AG04449 (cell line): ENCODE measurements around the gene COPS3.

Experiments used
- CTCF ChIA-PET: fragments of 350-600 bp; formaldehyde crosslinking; extraction: SDS; loops from one replicate; lab custom pipeline; 2021; ENCODE audit warnings: antibody characterized with exemption; lab: Yijun Ruan, JAX
- POLR2A ChIA-PET: fragments of 400-600, 350-600 bp; formaldehyde crosslinking; extraction: SDS; loops from one replicate; lab custom pipeline; 2020; ENCODE audit warnings: antibody characterized with exemption, inconsistent platforms; lab: Yijun Ruan, JAX
- DNase-seq: peaks from one replicate; pipeline ENCODE4 v3.0.0-alpha.2; 2010; ENCODE audit warnings: low read depth, low spot score
- H3K4me3 ChIP-seq: 2 replicates; pipeline ENCODE4 v1.5.1; 2011; ENCODE audit warnings: low read depth, mild to moderate bottlenecking, control low read depth, low read length
- TF ChIP-seq, protein P1 (sequence below): IDR thresholded peaks from one replicate; pipeline ENCODE4 v1.5.1; 2011; ENCODE audit warnings: mild to moderate bottlenecking, moderate library complexity, low read length, control low read depth, inconsistent platforms; ENCODE audit not compliant: insufficient read depth; ENCODE audit errors: missing control alignments

COPS3 gene

DNA sequence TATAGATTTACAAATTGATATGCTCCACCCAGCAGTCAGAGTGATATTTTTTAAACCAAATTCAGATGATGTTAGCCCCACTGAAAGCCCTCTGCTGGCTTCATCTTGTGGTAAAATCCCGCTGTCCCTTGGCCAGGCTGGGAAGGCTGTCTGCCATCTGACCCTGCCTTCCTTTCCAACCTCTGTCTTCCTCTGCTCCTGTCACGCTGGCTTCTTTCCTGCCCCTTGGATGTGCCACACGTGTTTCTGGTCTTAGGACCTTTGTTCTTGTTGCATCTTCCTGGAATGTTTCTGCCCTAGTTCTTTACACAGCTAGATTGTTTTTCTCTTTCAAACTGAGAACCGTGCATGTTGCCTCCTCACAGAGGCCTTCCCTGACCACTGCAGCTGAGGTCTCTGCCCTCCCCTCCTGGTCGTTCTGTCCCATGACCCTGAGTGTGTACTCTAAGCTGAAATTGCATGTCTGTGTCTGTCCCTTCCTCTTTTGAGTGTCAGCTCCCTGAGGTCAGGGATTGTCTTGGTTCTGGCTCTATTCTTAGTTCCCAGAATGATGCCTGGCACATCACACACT is 33.5 kb upstream of the COPS3 start:
- no peak overlapping the region for H3K4me3 ChIP-seq
- no peak for DNase-seq
- ChIA-PET POLR2A (no interaction called here), CTCF (interaction anchor here (1.0 to 1.6 kb wide), 3 partner anchors 11 to 314 kb away, joined by 3 to 5 read pairs (median 4); no protein-coding TSS in a partner anchor)
- TF ChIP-seq, protein P1, sequence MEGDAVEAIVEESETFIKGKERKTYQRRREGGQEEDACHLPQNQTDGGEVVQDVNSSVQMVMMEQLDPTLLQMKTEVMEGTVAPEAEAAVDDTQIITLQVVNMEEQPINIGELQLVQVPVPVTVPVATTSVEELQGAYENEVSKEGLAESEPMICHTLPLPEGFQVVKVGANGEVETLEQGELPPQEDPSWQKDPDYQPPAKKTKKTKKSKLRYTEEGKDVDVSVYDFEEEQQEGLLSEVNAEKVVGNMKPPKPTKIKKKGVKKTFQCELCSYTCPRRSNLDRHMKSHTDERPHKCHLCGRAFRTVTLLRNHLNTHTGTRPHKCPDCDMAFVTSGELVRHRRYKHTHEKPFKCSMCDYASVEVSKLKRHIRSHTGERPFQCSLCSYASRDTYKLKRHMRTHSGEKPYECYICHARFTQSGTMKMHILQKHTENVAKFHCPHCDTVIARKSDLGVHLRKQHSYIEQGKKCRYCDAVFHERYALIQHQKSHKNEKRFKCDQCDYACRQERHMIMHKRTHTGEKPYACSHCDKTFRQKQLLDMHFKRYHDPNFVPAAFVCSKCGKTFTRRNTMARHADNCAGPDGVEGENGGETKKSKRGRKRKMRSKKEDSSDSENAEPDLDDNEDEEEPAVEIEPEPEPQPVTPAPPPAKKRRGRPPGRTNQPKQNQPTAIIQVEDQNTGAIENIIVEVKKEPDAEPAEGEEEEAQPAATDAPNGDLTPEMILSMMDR, result no peak

DNA sequence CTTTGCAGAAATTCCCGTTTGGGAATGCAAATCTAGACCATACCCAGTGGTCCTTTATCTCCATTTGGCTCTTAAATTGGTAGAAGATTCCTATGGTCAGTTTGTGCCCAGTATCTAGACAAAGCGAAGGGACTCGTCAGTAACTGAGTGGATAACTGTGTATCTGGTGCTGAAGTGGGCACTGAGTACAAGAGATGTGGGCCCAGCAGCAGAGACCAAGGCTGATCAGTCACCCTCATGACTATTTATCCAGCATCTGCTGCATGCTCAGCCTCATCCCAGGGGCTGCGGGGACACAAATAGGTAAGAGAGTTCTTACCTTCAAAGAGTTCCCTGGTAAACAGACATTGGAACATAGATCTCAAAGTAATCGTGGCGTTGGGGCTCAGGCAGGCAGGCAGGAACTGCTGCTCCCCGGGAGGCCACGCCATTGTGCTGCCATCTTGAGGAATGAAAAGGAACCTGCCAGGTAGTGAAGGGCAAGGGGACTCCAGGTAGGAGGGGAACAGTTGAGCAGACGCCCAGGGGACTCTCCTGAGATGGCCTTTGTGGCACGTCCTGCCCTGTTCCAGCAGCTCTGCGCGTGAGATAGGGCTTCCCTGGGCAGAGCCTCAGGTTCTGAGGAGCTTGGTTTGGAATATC is 32.4 kb upstream of the COPS3 start:
- POLR2A ChIA-PET, result no interaction called here
- TF ChIP-seq, protein P1, result peak; percentile 58
- no peak for DNase-seq
- CTCF ChIA-PET, result interaction anchor here (0.8 to 2.3 kb wide), 6 partner anchors 9 to 315 kb away, joined by 3 to 9 read pairs (median 4); no protein-coding TSS in a partner anchor
- H3K4me3 ChIP-seq, result no peak overlapping the region

DNA sequence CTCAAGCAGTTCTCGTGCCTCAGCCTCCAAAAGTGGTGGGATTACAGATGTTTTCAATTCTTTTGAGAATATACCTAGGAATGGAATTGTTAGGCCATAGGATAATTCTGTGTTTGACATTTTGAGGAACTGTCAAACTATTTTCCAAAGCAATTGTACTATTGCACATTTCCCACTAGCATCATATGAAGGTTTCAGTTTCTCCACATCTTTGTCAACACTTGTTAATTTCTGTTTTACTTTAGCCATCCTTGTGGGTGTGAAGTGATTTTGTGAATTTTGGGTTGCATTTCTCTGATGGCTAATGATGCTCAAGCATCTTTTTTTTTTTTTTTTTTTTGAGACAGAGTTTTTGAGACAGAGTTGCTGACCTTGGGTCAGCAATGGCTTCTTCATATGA is 28.3 kb upstream of the COPS3 start:
- POLR2A ChIA-PET, result no interaction called here
- TF ChIP-seq, protein P1, result no peak

DNA sequence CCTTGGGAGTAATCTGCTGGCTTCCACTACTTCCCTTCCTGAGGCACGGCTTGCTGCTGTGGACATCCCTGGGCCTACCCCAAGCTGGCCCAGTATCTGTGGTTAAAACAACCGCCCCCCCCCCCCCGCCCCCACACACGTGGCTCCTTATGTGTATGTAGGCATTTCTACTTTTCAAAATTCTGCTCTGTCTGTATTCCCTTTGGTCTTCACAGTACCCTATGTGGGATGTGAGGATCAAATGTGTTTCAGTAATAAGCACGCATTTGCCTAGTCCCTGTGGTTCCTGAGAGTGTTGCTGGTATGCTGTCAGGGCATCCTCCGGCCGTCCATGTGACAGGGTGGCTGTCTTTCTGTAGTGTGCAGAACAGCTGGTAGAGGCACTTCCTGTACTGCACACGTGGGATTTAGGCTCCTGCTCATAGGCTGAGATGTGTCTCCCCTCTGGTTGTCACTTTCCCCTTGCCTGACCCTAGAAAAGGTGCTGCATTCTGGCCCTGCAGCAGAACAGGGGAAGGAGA is 24.3 kb upstream of the COPS3 start:
- ChIA-PET POLR2A (interaction anchor here (0.6 kb wide), 2 partner anchors 65 to 1454 kb away, joined by 3 read pairs; no protein-coding TSS in a partner anchor), CTCF (no interaction called here)
- TF ChIP-seq, protein P1, result no peak
- DNase-seq, result no peak
- H3K4me3 ChIP-seq, result no peak overlapping the region

More for the DNA sequence above, 28.3 kb upstream of the COPS3 start:
- CTCF ChIA-PET, result no interaction called here
- H3K4me3 ChIP-seq, result no peak overlapping the region
- no peak for DNase-seq

DNA sequence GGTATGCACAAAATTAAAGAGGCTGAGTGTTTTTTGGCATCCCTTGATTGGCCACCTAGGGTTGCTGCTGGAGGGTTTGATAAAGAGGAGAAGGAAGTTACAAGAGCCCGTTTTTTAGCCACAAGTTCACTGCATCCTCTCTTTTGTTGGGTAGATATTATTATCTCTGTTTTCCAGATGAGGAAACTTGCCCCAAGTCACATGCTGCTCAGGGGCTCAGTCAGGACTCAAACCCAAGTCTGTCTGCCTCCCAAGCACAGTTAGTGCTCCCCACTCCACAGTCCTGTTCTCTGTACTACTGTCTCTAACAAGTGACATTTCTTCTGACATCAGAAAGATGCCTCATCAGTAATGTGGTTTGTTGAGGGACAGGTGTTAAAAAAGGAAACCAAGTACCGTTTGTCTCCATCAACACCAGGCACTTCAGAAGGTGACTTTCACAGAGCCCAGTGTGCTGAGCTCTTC is 23.5 kb upstream of the COPS3 start:
- ChIA-PET POLR2A (no interaction called here), CTCF (interaction anchor here (1.0 to 1.3 kb wide), 2 partner anchors 9 to 51 kb away, joined by 3 to 7 read pairs; no protein-coding TSS in a partner anchor)
- H3K4me3 ChIP-seq, result no peak overlapping the region
- TF ChIP-seq, protein P1, result no peak
- DNase-seq, result no peak
